HL-60 (cell line): ENCODE data around the gene PRKCE.

ENCODE experiments used
- DNase-seq, 2 experiments: peaks; one replicate each; pipeline ENCODE4 v3.0.0-alpha.2; 2010 to 2020; ENCODE audit warnings: low read depth in 1 of 2, low spot score in 1 of 2
- H3K27ac ChIP-seq: fragments of 250-450 bp; sonication (Bioruptor Pico); replicated peaks from 2 replicates; pipeline ENCODE4 v1.5.1; 2020; ENCODE audit warnings: mild to moderate bottlenecking, moderate library complexity
- H3K27me3 ChIP-seq: fragments of 250-450 bp; sonication (Bioruptor Pico); 2 replicates; pipeline ENCODE4 v1.5.1; 2021; ENCODE audit warnings: mild to moderate bottlenecking, moderate library complexity; ENCODE audit not compliant: insufficient read depth, poor library complexity, severe bottlenecking
- H3K4me3 ChIP-seq: replicated peaks from 2 replicates; pipeline ENCODE4 v1.5.1; 2011; ENCODE audit warnings: mild to moderate bottlenecking, control low read depth, low read length; ENCODE audit not compliant: insufficient read depth
- GABPA ChIP-seq: IDR thresholded peaks from 2 replicates; pipeline ENCODE4 v1.6.1; 2012; ENCODE audit warnings: low read depth
- POLR2AphosphoS5 ChIP-seq: IDR thresholded peaks from 2 replicates; pipeline ENCODE4 v1.6.1; 2012; ENCODE audit warnings: low read depth
- SPI1 ChIP-seq: IDR thresholded peaks from 2 replicates; pipeline ENCODE4 v1.6.1; 2012; ENCODE audit warnings: low read depth, mild to moderate bottlenecking, borderline replicate concordance
- TF ChIP-seq, protein P1 (sequence below): IDR thresholded peaks from 2 replicates; pipeline ENCODE4 v1.6.1; 2012; ENCODE audit warnings: low read depth; ENCODE audit not compliant: insufficient replicate concordance
- TF ChIP-seq, protein P2 (sequence below): IDR thresholded peaks from one replicate; pipeline ENCODE4 v1.5.1; 2011; ENCODE audit warnings: low read length, control low read depth, inconsistent platforms; ENCODE audit not compliant: insufficient read depth

PRKCE gene

DNA sequence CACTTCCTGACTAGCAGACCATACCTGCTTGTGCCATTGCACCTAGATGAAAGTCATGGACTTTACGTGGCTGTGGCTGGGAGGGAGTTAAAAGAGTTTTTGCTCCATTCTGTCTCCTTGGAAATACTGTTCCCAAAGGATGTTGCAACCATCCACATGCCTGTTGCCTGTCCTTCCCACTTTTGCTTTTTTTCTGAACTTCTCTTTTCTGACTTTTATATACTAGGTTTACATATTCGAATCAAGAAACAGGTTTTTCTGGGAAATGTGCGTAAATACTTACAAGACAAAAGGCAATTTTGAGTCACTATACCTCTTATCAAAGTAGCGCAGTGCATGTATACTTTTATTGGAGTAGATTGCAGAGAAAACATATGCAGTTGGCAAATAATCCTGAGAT is 244.8 kb downstream of the PRKCE start:
- DNase-seq = no peak
- Histone ChIP-seq H3K27ac (no peak overlapping the region), H3K27me3 (peaks cover under 1% of the 10 kb centered on the region), H3K4me3 (no peak overlapping the region)
- TF ChIP-seq POLR2AphosphoS5 (no peak), SPI1 (no peak), GABPA (no peak)
- TF ChIP-seq, protein P1, sequence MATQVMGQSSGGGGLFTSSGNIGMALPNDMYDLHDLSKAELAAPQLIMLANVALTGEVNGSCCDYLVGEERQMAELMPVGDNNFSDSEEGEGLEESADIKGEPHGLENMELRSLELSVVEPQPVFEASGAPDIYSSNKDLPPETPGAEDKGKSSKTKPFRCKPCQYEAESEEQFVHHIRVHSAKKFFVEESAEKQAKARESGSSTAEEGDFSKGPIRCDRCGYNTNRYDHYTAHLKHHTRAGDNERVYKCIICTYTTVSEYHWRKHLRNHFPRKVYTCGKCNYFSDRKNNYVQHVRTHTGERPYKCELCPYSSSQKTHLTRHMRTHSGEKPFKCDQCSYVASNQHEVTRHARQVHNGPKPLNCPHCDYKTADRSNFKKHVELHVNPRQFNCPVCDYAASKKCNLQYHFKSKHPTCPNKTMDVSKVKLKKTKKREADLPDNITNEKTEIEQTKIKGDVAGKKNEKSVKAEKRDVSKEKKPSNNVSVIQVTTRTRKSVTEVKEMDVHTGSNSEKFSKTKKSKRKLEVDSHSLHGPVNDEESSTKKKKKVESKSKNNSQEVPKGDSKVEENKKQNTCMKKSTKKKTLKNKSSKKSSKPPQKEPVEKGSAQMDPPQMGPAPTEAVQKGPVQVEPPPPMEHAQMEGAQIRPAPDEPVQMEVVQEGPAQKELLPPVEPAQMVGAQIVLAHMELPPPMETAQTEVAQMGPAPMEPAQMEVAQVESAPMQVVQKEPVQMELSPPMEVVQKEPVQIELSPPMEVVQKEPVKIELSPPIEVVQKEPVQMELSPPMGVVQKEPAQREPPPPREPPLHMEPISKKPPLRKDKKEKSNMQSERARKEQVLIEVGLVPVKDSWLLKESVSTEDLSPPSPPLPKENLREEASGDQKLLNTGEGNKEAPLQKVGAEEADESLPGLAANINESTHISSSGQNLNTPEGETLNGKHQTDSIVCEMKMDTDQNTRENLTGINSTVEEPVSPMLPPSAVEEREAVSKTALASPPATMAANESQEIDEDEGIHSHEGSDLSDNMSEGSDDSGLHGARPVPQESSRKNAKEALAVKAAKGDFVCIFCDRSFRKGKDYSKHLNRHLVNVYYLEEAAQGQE = no peak
- TF ChIP-seq, protein P2, sequence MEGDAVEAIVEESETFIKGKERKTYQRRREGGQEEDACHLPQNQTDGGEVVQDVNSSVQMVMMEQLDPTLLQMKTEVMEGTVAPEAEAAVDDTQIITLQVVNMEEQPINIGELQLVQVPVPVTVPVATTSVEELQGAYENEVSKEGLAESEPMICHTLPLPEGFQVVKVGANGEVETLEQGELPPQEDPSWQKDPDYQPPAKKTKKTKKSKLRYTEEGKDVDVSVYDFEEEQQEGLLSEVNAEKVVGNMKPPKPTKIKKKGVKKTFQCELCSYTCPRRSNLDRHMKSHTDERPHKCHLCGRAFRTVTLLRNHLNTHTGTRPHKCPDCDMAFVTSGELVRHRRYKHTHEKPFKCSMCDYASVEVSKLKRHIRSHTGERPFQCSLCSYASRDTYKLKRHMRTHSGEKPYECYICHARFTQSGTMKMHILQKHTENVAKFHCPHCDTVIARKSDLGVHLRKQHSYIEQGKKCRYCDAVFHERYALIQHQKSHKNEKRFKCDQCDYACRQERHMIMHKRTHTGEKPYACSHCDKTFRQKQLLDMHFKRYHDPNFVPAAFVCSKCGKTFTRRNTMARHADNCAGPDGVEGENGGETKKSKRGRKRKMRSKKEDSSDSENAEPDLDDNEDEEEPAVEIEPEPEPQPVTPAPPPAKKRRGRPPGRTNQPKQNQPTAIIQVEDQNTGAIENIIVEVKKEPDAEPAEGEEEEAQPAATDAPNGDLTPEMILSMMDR = no peak

DNA sequence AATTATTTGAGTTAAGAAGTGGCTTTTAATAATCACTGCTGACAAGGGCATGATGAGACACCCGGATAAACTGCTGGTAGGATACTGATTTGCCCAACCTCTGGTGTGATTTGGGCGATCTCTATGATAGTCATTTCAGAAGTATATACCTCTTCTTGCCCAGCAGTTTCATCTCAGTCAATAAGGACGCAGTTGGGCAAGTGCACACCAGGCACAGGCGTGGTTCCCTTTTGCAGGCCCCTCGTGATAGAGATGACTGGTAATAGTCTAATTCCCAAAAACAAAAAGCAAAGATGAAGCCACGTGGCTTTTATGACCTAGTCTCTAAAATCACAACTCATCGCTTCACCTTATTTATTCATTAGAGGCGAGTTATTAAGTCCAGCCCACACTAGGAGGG is 246.4 kb downstream of the PRKCE start:
- Histone ChIP-seq H3K27me3 (peaks cover 3% of the 10 kb centered on the region), H3K4me3 (no peak overlapping the region), H3K27ac (no peak overlapping the region)
- no peak for DNase-seq
- TF ChIP-seq, protein P1 = no peak
- TF ChIP-seq, protein P2 = no peak
- TF ChIP-seq POLR2AphosphoS5 (no peak), SPI1 (no peak), GABPA (no peak)

DNA sequence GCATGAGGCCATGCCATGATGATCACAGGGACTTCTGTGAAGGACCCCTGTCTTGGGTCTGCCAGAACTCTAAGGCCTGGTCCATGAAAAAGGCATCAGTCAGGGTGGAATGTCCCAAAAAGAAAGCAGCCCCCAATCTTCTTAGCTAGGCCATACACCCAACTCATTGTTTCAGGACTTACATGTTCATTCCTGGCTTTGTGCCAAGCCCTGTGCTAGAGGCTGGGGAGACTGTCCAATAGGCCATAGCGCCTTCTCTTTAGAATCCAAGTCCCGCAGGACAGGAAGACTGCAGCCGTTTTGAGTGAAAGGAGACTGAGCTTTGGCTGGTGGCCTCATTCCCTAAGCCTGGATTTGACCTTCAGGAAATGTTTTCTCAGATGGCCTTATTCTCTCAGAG is 247.3 kb downstream of the PRKCE start:
- TF ChIP-seq POLR2AphosphoS5 (no peak), GABPA (no peak), SPI1 (no peak)
- TF ChIP-seq, protein P1 = no peak
- TF ChIP-seq, protein P2 = no peak

More for the DNA sequence above, 247.3 kb downstream of the PRKCE start:
- Histone ChIP-seq H3K27ac (no peak overlapping the region), H3K4me3 (no peak overlapping the region), H3K27me3 (peaks cover 3% of the 10 kb centered on the region)
- no peak for DNase-seq
